Gastroesophageal sphincter (tissue), 4 donors: Measurements from ENCODE around the gene MINDY3. TPM values are rescaled to one million over a fixed set of nuclear protein-coding genes. Genes with fewer than 3 reads are reported as not detected.

ENCODE experiments used
- ATAC-seq: fragments of 150-250 bp; one replicate; pipeline ENCODE4 v1.9.1; 2016; ENCODE audit warnings: mild to moderate bottlenecking, moderate library complexity
- H3K27ac ChIP-seq, 4 donors: fragments of 200-600 bp; sonication (generic) in 3 of 4; 1 replicate in 3 of 4; 2 replicates in 1 of 4; pipeline ENCODE4 v1.5.1; 2016 to 2019
- H3K27me3 ChIP-seq: fragments of 200-600 bp; sonication (generic); one replicate; pipeline ENCODE4 v1.5.1; 2019
- H3K36me3 ChIP-seq, 2 donors: fragments of 200-600 bp; sonication (generic); one replicate each; pipeline ENCODE4 v1.5.1; 2019; ENCODE audit warnings: control low read depth in 1 of 2
- H3K4me1 ChIP-seq, 3 donors: fragments of 200-600 bp; sonication (generic); 1 replicate in 2 of 3; 2 replicates in 1 of 3; pipeline ENCODE4 v1.5.1; 2016 to 2019; ENCODE audit warnings: control low read depth in 2 of 3
- H3K4me3 ChIP-seq, 2 donors: fragments of 200-600 bp; sonication (generic); one replicate each; pipeline ENCODE4 v1.5.1; 2019; ENCODE audit warnings: mild to moderate bottlenecking in 1 of 2, moderate library complexity in 1 of 2
- H3K9me3 ChIP-seq, 3 donors: fragments of 200-600 bp; sonication (generic); one replicate each; pipeline ENCODE4 v1.5.1; 2017 to 2019; ENCODE audit warnings: control low read depth in 2 of 3
- EP300 ChIP-seq: sonication (generic); formaldehyde crosslinking; IDR thresholded peaks from one replicate; pipeline ENCODE4 v1.6.1; 2017; ENCODE audit warnings: antibody characterized with exemption, mild to moderate bottlenecking
- POLR2A ChIP-seq, 2 donors: fragments of 450-650 bp; IDR thresholded peaks; one replicate each; pipeline ENCODE4 v1.6.1; 2017; ENCODE audit warnings: antibody characterized with exemption in 2 of 2, mild to moderate bottlenecking in 2 of 2, moderate library complexity in 1 of 2
- POLR2AphosphoS5 ChIP-seq: sonication (generic); formaldehyde crosslinking; IDR thresholded peaks from one replicate; pipeline ENCODE4 v1.6.1; 2017; ENCODE audit warnings: antibody characterized with exemption
- WGBS, 2 donors: methylation state at CpG; one replicate each; pipeline ENCODE4 v1.1.5; 2018; ENCODE audit warnings: low coverage in 1 of 2; 5-methylcytosine and 5-hydroxymethylcytosine counted together
- total RNA-seq, 4 donors: library from RNA; depleted of rRNA; stranded (reverse); fragments of >200 nt; gene quantifications; one replicate each; pipeline ENCODE4 v1.1.0, GENCODE V29; 2016
- TF ChIP-seq, protein P1 (sequence below), 4 experiments: fragments of 200-600 bp in 2 of 4; fragments of 450-650 bp in 2 of 4; sonication (generic) in 1 of 4; IDR thresholded peaks; one replicate each; pipeline ENCODE4 v1.5.1; 2017 to 2019; ENCODE audit warnings: antibody characterized with exemption in 4 of 4, mild to moderate bottlenecking in 2 of 4, moderate library complexity in 2 of 4

The MINDY3 gene
- total RNA-seq, 4 donors from 2014 or later = 21.8 to 93.6 (median 36.7) TPM

- H3K4me1 ChIP-seq = no peaks in the 10 kb centered on the region
- ATAC-seq = no peak
- no peaks in the 10 kb centered on the region for H3K9me3 ChIP-seq
- H3K36me3 ChIP-seq = no peaks in the 10 kb centered on the region
- 58 to 67% methylated on average over 1 of the region's 1 CpG for WGBS, 2 donors
- H3K27ac ChIP-seq = no peak overlapping the region
- H3K4me3 ChIP-seq = no peak overlapping the region
- TF ChIP-seq, protein P1, sequence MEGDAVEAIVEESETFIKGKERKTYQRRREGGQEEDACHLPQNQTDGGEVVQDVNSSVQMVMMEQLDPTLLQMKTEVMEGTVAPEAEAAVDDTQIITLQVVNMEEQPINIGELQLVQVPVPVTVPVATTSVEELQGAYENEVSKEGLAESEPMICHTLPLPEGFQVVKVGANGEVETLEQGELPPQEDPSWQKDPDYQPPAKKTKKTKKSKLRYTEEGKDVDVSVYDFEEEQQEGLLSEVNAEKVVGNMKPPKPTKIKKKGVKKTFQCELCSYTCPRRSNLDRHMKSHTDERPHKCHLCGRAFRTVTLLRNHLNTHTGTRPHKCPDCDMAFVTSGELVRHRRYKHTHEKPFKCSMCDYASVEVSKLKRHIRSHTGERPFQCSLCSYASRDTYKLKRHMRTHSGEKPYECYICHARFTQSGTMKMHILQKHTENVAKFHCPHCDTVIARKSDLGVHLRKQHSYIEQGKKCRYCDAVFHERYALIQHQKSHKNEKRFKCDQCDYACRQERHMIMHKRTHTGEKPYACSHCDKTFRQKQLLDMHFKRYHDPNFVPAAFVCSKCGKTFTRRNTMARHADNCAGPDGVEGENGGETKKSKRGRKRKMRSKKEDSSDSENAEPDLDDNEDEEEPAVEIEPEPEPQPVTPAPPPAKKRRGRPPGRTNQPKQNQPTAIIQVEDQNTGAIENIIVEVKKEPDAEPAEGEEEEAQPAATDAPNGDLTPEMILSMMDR (IDR thresholded peaks at IDR 0.05) = no peak
- TF ChIP-seq POLR2A (IDR thresholded peaks at IDR 0.05) (no peak), POLR2AphosphoS5 (no peak), EP300 (no peak)
- H3K27me3 ChIP-seq = peaks cover 48% of the 10 kb centered on the region
Observed at GRCh38 chr10:15871823-15872222, 11.5 kb upstream of the MINDY3 start.

- no peaks in the 10 kb centered on the region for H3K4me1 ChIP-seq
- peaks cover 67% of the 10 kb centered on the region for H3K27me3 ChIP-seq
- H3K9me3 ChIP-seq = peaks cover 0 to 4% (median 0%) of the 10 kb centered on the region in 3 donors
- H3K27ac ChIP-seq = no peak overlapping the region
- no peak for TF ChIP-seq POLR2A (IDR thresholded peaks at IDR 0.05)
- no peak for TF ChIP-seq EP300
- TF ChIP-seq POLR2AphosphoS5 = no peak
- TF ChIP-seq, protein P1 (IDR thresholded peaks at IDR 0.05) = no peak
- H3K4me3 ChIP-seq = no peak overlapping the region
- no peak for ATAC-seq
- H3K36me3 ChIP-seq = no peaks in the 10 kb centered on the region
Observed at GRCh38 chr10:15869935-15870334, 9.6 kb upstream of the MINDY3 start.

DNA sequence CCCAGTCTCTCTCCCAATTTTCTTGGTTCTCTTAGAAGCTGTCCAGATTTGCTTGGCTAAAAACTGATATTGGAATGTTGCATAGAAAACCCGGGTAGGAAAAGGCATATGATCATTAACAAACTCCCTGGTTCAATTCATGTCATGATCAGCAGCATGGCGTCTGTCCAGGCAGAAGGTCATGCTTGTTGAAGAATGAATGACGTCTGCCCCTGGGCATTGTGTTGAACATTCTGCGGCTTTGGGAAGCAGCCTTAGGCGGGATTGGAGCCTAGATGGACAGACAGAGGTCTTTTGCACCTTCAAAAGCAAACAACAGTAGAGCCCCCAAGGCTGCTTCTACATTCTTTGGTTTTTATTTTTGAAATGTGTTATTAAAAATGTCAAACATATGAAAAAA is 7.7 kb upstream of the MINDY3 start:
- no peak for ATAC-seq
- 0 to 55% methylated on average over 1 to 5 of the region's 5 CpGs for WGBS, 2 donors
- H3K27ac ChIP-seq = no peak overlapping the region
- TF ChIP-seq POLR2A (IDR thresholded peaks at IDR 0.05) (no peak), EP300 (no peak), POLR2AphosphoS5 (no peak)
- TF ChIP-seq, protein P1 (IDR thresholded peaks at IDR 0.05) = no peak
- H3K4me3 ChIP-seq = no peak overlapping the region
- peaks cover 61% of the 10 kb centered on the region for H3K27me3 ChIP-seq
- no peaks in the 10 kb centered on the region for H3K4me1 ChIP-seq
- no peaks in the 10 kb centered on the region for H3K36me3 ChIP-seq
- peaks cover 0 to 4% (median 0%) of the 10 kb centered on the region in 3 donors for H3K9me3 ChIP-seq

GRCh38 chr10:15865304-15865703 is 5.0 kb upstream of the MINDY3 start:
- no peak overlapping the region for H3K4me3 ChIP-seq
- no peak for TF ChIP-seq EP300
- TF ChIP-seq, protein P1 (IDR thresholded peaks at IDR 0.05) = no peak
- TF ChIP-seq POLR2A (IDR thresholded peaks at IDR 0.05) = no peak
- no peak for TF ChIP-seq POLR2AphosphoS5
- 86 to 93% methylated on average over 7 of the region's 7 CpGs for WGBS, 2 donors
- no peaks in the 10 kb centered on the region for H3K36me3 ChIP-seq
- ATAC-seq = no peak
- H3K27ac ChIP-seq = no peak overlapping the region
- H3K4me1 ChIP-seq = peaks cover 0 to 7% (median 5%) of the 10 kb centered on the region in 3 donors
- peaks cover 39% of the 10 kb centered on the region for H3K27me3 ChIP-seq
- peaks cover 0 to 4% (median 0%) of the 10 kb centered on the region in 3 donors for H3K9me3 ChIP-seq

- ATAC-seq = no peak
- peaks cover 0 to 4% (median 0%) of the 10 kb centered on the region in 3 donors for H3K9me3 ChIP-seq
- H3K36me3 ChIP-seq = no peaks in the 10 kb centered on the region
- 66 to 92% methylated on average over 2 of the region's 2 CpGs for WGBS, 2 donors
- TF ChIP-seq POLR2A (IDR thresholded peaks at IDR 0.05) = no peak
- TF ChIP-seq POLR2AphosphoS5 = no peak
- TF ChIP-seq, protein P1 (IDR thresholded peaks at IDR 0.05) = no peak
- TF ChIP-seq EP300 = no peak
- H3K4me1 ChIP-seq = peaks cover 0 to 10% (median 5%) of the 10 kb centered on the region in 3 donors
- H3K27ac ChIP-seq = no peak overlapping the region
- H3K27me3 ChIP-seq = peaks cover 33% of the 10 kb centered on the region
- no peak overlapping the region for H3K4me3 ChIP-seq
Observed at GRCh38 chr10:15864419-15864818, 4.1 kb upstream of the MINDY3 start.
